HL-60 (cell line): ENCODE measurements around the gene MAPKAPK3.

Source experiments
- POLR2AphosphoS5 ChIP-seq: IDR thresholded peaks from 2 replicates; pipeline ENCODE4 v1.6.1; 2012; ENCODE audit warnings: low read depth
- REST ChIP-seq: IDR thresholded peaks from 2 replicates; pipeline ENCODE4 v1.6.1; 2012; ENCODE audit warnings: low read depth; ENCODE audit not compliant: insufficient replicate concordance
- SPI1 ChIP-seq: IDR thresholded peaks from 2 replicates; pipeline ENCODE4 v1.6.1; 2012; ENCODE audit warnings: low read depth, mild to moderate bottlenecking, borderline replicate concordance
- TF ChIP-seq, protein P1 (sequence below): IDR thresholded peaks from one replicate; pipeline ENCODE4 v1.5.1; 2011; ENCODE audit warnings: low read length, control low read depth, inconsistent platforms; ENCODE audit not compliant: insufficient read depth

- TF ChIP-seq, protein P1, sequence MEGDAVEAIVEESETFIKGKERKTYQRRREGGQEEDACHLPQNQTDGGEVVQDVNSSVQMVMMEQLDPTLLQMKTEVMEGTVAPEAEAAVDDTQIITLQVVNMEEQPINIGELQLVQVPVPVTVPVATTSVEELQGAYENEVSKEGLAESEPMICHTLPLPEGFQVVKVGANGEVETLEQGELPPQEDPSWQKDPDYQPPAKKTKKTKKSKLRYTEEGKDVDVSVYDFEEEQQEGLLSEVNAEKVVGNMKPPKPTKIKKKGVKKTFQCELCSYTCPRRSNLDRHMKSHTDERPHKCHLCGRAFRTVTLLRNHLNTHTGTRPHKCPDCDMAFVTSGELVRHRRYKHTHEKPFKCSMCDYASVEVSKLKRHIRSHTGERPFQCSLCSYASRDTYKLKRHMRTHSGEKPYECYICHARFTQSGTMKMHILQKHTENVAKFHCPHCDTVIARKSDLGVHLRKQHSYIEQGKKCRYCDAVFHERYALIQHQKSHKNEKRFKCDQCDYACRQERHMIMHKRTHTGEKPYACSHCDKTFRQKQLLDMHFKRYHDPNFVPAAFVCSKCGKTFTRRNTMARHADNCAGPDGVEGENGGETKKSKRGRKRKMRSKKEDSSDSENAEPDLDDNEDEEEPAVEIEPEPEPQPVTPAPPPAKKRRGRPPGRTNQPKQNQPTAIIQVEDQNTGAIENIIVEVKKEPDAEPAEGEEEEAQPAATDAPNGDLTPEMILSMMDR, result no peak
- no peak for TF ChIP-seq REST
- no peak for TF ChIP-seq POLR2AphosphoS5
- no peak for TF ChIP-seq SPI1
These were observed 5.9 kb downstream of the MAPKAPK3 start for GRCh38 chr3:50622881-50623280.
